ENCODE results near the gene CST4. TPM values are rescaled to one million over a fixed set of nuclear protein-coding genes. Genes with fewer than 3 reads are reported as not detected.
A peak's percentile ranks its signal among the peaks of the same experiment; 100 is the strongest.
"Not testable (repeated sequence)": the region's sequence is repeated elsewhere in the genome, so short reads cannot be mapped to it uniquely, and the experiment has no call there.

Gene CST4
- total RNA-seq (not detected), polyA plus RNA-seq (ENCODE audit: insufficient read length in 6 of 6) (not detected)
- long read RNA-seq, donor 1, result 0 reads
- long read RNA-seq, donor 2, result 0 reads
- long read RNA-seq, donor 3, result 0 reads
- long read RNA-seq, donor 4, result 0 reads
- long read RNA-seq, donor 5, result 0 reads
- long read RNA-seq, donor 6, result 0 reads
- long read RNA-seq, donor 7, result 0 reads
- long read RNA-seq, donor 8, result 0 reads
- long read RNA-seq, donor 9, result 0 reads
- long read RNA-seq, donor 10, result 0 reads
- long read RNA-seq, donor 11, result 0 reads
- long read RNA-seq, donor 12, result 0 reads

DNA sequence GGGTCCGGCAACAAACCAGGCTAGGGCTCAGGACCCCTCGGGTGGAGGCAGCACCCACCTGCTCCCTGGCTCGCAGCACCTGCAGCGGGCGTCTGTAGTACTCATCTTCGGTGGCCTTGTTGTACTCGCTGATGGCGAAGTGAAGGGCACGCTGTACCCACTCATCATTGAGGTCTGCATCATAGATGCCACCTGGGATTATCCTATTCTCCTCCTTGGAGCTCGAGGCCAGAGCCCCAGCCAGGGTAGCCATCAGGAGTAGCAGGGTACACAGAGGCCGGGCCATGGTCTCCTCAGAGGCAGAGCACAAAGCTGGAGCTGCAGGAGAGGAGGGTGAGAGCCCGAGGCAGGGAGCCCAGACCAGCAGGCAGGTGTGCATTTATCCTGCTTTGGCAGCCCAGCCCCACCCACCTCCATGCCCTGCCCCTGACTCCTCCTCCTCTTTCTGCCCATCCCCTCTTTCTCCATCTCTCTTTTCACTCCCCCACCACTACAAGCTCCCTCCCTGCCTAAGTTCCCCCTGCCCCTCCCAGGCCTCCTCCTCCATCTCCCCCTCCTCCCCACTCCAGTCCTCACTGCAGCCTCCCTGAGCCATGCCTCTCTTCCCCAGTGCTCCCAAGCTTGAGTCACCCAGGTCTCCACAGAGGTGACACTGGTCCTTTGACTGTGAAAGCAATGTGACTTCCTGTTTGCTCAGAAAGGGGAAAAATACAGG is at the start of gene CST4:
Gene CST4 (minus strand): TSS at position 355 of the 715 bp plus-strand sequence. CDS start 69 bp downstream, at position 286.
- H3K4me3 ChIP-seq; H3K36me3 ChIP-seq; H3K27ac ChIP-seq; H3K4me1 ChIP-seq; DNase-seq; H3K9me3 ChIP-seq; H3K27me3 ChIP-seq; ATAC-seq; intact Hi-C loops (cut with DNase I): not testable (repeated sequence)

GRCh38 chr20:23735391-23735790 is 46.6 kb upstream of the CST4 start:
- H3K4me1 ChIP-seq; H3K27me3 ChIP-seq; ATAC-seq; H3K4me3 ChIP-seq; H3K36me3 ChIP-seq; H3K27ac ChIP-seq; DNase-seq; H3K9me3 ChIP-seq; intact Hi-C loops (cut with DNase I): not testable (repeated sequence)

DNA sequence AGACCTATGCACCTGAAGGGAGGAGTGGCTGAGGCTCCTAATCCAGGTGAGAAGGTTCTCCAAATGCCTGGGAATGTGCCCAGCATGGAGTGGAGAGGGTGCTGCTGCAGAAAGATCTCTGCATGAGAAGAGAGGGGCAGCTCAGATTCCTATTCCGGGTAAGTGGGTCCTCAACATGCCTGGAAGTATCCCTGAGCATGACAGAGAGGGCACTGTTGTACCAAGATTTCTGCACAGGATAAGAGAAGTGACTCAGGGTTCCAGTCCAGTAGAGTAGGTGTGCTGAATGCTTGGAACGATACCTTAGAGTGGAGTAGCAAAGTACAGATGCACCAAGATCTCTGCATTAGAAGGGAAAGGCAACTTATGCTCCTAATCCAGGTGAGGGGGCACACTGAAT is 46.1 kb upstream of the CST4 start:
- peak; percentile 62 for ATAC-seq
- DNase-seq; H3K9me3 ChIP-seq; H3K27ac ChIP-seq; intact Hi-C loops (cut with DNase I); H3K4me3 ChIP-seq; H3K36me3 ChIP-seq; H3K4me1 ChIP-seq; H3K27me3 ChIP-seq: not testable (repeated sequence)

DNA sequence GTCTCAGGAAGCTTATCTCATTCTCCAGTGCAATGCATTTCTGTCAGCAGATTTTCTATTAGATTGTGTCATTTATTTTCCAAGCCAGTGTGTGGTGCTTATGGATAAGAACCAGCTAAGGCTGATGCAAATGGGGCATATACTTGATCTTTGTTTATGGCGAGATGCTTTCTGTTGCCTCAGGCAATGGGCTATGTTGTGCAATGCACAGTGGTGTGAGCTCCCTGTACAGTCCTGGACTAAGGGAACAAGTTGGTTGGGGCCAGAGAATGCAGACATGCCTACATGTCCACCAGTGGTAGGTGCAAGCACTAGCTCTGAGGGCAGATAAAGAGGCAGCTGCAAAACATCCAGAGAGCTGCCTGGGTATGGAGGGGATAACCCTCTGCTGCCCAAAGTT is 45.6 kb upstream of the CST4 start:
- H3K9me3 ChIP-seq; intact Hi-C loops (cut with DNase I); H3K36me3 ChIP-seq; H3K4me3 ChIP-seq; H3K27ac ChIP-seq; DNase-seq; ATAC-seq; H3K27me3 ChIP-seq; H3K4me1 ChIP-seq: not testable (repeated sequence)

- no peak overlapping the region for H3K27ac ChIP-seq
- TF ChIP-seq, protein P1, sequence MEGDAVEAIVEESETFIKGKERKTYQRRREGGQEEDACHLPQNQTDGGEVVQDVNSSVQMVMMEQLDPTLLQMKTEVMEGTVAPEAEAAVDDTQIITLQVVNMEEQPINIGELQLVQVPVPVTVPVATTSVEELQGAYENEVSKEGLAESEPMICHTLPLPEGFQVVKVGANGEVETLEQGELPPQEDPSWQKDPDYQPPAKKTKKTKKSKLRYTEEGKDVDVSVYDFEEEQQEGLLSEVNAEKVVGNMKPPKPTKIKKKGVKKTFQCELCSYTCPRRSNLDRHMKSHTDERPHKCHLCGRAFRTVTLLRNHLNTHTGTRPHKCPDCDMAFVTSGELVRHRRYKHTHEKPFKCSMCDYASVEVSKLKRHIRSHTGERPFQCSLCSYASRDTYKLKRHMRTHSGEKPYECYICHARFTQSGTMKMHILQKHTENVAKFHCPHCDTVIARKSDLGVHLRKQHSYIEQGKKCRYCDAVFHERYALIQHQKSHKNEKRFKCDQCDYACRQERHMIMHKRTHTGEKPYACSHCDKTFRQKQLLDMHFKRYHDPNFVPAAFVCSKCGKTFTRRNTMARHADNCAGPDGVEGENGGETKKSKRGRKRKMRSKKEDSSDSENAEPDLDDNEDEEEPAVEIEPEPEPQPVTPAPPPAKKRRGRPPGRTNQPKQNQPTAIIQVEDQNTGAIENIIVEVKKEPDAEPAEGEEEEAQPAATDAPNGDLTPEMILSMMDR (IDR thresholded peaks at IDR 0.05), result no peak
- H3K4me3 ChIP-seq, result no peak overlapping the region
- no peaks in the 10 kb centered on the region for H3K27me3 ChIP-seq
- DNase-seq (no peak), ATAC-seq (no peak)
- H3K4me1 ChIP-seq, result no peaks in the 10 kb centered on the region
- intact Hi-C loops (cut with DNase I), result no loop called here
- no peaks in the 10 kb centered on the region for H3K36me3 ChIP-seq
- no peaks in the 10 kb centered on the region for H3K9me3 ChIP-seq
Measured at GRCh38 chr20:23727016-23727415, 38.2 kb upstream of the CST4 start.

DNA sequence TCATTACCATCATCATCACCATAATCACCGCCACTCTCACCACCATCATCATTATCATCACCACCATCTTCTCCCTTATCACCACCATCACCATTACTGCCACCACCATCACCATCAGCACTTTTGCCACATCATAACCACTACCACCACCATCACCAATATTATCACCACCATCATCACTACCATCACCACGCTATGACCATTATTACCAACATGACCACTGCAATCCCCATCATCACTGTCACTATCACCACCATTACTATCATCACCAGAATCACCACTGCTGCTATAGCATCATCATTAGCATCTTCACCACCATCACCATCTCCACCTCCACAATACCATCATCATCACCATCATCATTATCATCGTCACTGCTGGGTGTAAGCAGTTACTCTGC is 36.3 kb upstream of the CST4 start:
- DNase-seq (no peak), ATAC-seq (no peak)
- no peak overlapping the region for H3K4me3 ChIP-seq
- TF ChIP-seq, protein P1 (IDR thresholded peaks at IDR 0.05), result no peak
- intact Hi-C loops (cut with DNase I), result no loop called here
- H3K27ac ChIP-seq, result no peak overlapping the region
- no peaks in the 10 kb centered on the region for H3K4me1 ChIP-seq
- no peaks in the 10 kb centered on the region for H3K36me3 ChIP-seq
- H3K27me3 ChIP-seq, result no peaks in the 10 kb centered on the region
- H3K9me3 ChIP-seq, result no peaks in the 10 kb centered on the region

DNA sequence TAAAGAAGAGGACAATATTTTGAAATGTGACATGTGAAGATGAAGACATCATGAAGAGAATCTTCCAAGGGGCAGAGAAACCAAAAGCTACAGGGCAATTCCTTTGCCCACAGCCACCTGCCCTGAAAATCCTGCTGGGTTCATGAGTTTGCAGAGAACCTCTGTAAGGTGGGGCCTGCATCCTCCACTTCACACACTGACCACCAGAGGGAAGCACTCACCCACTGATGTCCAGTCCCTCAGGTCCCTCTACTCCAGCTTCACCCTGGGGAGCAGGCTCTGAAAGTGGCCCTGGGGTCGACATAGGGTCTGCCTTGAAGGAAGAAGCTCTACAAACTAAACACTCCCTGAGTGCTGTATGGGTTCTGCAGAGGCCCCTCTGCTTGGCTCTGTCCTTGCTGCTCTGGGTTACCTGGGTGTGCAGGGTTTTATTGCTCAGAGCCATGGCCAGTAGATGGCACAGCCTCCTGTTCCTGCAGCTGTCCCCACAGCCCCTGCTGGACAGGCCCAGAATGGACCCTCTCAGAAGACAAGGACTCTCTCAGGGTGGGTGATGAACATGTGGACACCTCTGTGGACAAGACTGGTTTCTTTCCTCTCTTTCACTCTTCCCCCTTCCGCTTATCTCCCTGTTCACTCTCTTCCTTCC is 34.9 kb upstream of the CST4 start:
- peak; percentile 91 for ATAC-seq
- TF ChIP-seq, protein P1 (IDR thresholded peaks at IDR 0.05), result peak; percentile 34 to 64
- H3K27ac ChIP-seq; H3K4me1 ChIP-seq; H3K9me3 ChIP-seq; H3K27me3 ChIP-seq; intact Hi-C loops (cut with DNase I); H3K36me3 ChIP-seq; H3K4me3 ChIP-seq: not testable (repeated sequence)
- peak in 2 of 4 donors; percentile 1 to 3 for DNase-seq

GRCh38 chr20:23722851-23723250 is 34.0 kb upstream of the CST4 start:
- H3K9me3 ChIP-seq; intact Hi-C loops (cut with DNase I); ATAC-seq; H3K27me3 ChIP-seq; DNase-seq; H3K27ac ChIP-seq; H3K4me3 ChIP-seq; H3K4me1 ChIP-seq; H3K36me3 ChIP-seq: not testable (repeated sequence)

Data from left lung (tissue), 14 donors.